ENCODE results near the gene SPEF2.

GRCh38 chr5:35743644-35744043, 126.0 kb downstream of the SPEF2 start:
- no peak for TF ChIP-seq POLR2A (IDR thresholded peaks at IDR 0.05; ENCODE audit: low read depth, low read length)
- TF ChIP-seq POLR2AphosphoS5 (IDR thresholded peaks at IDR 0.05; ENCODE audit: low read depth, low read length), result no peak
- TF ChIP-seq TAF1 (IDR thresholded peaks at IDR 0.05; ENCODE audit: low read depth, low read length), result no peak
- no peak for TF ChIP-seq POU2F2 (IDR thresholded peaks at IDR 0.05; ENCODE audit: low read depth, low read length)
- no peak for TF ChIP-seq PAX5 (IDR thresholded peaks at IDR 0.05; ENCODE audit: insufficient read depth, low read length, severe bottlenecking)
- TF ChIP-seq SPI1 (IDR thresholded peaks at IDR 0.05; ENCODE audit: low read depth, low read length), result no peak

All from GM12891 (cell line).